UCSD-AML1 (cell line): ENCODE measurements around the gene DLGAP4.

Experiments used
- DNase-seq: peaks from one replicate; lab custom pipeline; 2025; ENCODE audit not compliant: unreplicated experiment; lab: John Stamatoyannopoulos, UW

DLGAP4 gene

GRCh38 chr20:36525620-36526365 lies 219.7 kb downstream of the DLGAP4 start:
- no peak for DNase-seq

GRCh38 chr20:36526521-36527011 lies 220.4 kb downstream of the DLGAP4 start:
- no peak for DNase-seq

- no peak for DNase-seq
Measured at GRCh38 chr20:36527331-36528125, 221.4 kb downstream of the DLGAP4 start.

GRCh38 chr20:36528176-36528874 lies 222.2 kb downstream of the DLGAP4 start:
- DNase-seq = no peak

- no peak for DNase-seq
Measured at GRCh38 chr20:36528875-36529417, 222.8 kb downstream of the DLGAP4 start.

GRCh38 chr20:36532388-36532787 lies 226.2 kb downstream of the DLGAP4 start:
- no peak for DNase-seq

GRCh38 chr20:36532822-36533221 lies 226.7 kb downstream of the DLGAP4 start:
- DNase-seq = no peak

GRCh38 chr20:36538026-36538722 lies 232.0 kb downstream of the DLGAP4 start:
- no peak for DNase-seq

- DNase-seq = no peak
Measured at GRCh38 chr20:36540551-36541211, 234.5 kb downstream of the DLGAP4 start.

GRCh38 chr20:36541227-36541767 lies 235.2 kb downstream of the DLGAP4 start, which contains the start of gene MYL9:
Gene MYL9 (plus strand): TSS chr20:36541519. CDS start chr20:36544885, 3,366 bp downstream.
- no peak for DNase-seq

GRCh38 chr20:36541768-36542488 lies 235.8 kb downstream of the DLGAP4 start:
- DNase-seq = no peak

GRCh38 chr20:36542516-36543183 lies 236.5 kb downstream of the DLGAP4 start:
- no peak for DNase-seq

GRCh38 chr20:36543184-36544133 lies 237.3 kb downstream of the DLGAP4 start:
- no peak for DNase-seq

- no peak for DNase-seq
Measured at GRCh38 chr20:36544134-36545018, 238.2 kb downstream of the DLGAP4 start.

GRCh38 chr20:36546111-36546736 lies 240.1 kb downstream of the DLGAP4 start:
- no peak for DNase-seq
